Measurements from ENCODE around the gene FAM81B.

The FAM81B gene

GRCh38 chr5:95484421-95484820 is 93.3 kb downstream of the FAM81B start:
- no peak for DNase-seq (ENCODE audit: low read depth)

- no peak for DNase-seq (ENCODE audit: low read depth)
Observed at GRCh38 chr5:95486191-95486590, 95.0 kb downstream of the FAM81B start.

- no peak for DNase-seq (ENCODE audit: low read depth)
Observed at GRCh38 chr5:95487880-95488279, 96.7 kb downstream of the FAM81B start.
